ENCODE results near the gene OPA3. TPM values are rescaled to one million over a fixed set of nuclear protein-coding genes. Genes with fewer than 3 reads are reported as not detected.
A peak's percentile ranks its signal among the peaks of the same experiment; 100 is the strongest.

The OPA3 gene
- polyA plus RNA-seq, 1 donor (not counting 4 experiments of a cell fraction or from before 2014, with no cell fraction given): 11.9 TPM

- Histone ChIP-seq H3K9me3 (ENCODE audit: control insufficient read depth, low read depth, low read length) (peaks cover 1% of the 10 kb centered on the region), H4K20me1 (ENCODE audit: control insufficient read depth, extremely low read depth, insufficient read depth, low read length) (peaks cover under 1% of the 10 kb centered on the region), H2AFZ (ENCODE audit: control insufficient read depth, low read length) (no peak overlapping the region), H3K79me2 (ENCODE audit: control insufficient read depth, insufficient read depth, low read length) (no peaks in the 10 kb centered on the region), H3K27ac (ENCODE audit: control insufficient read depth, insufficient read depth, low read length) (no peak overlapping the region), H3K4me3 (ENCODE audit: control insufficient read depth in 2 of 3, extremely low read depth in 1 of 3, insufficient read depth in 2 of 3, low read depth in 1 of 3, low read length in 3 of 3) (no peak overlapping the region), H3K27me3 (ENCODE audit: control insufficient read depth, extremely low read depth, insufficient read depth, low read length) (no peaks in the 10 kb centered on the region), H3K9ac (ENCODE audit: control insufficient read depth, extremely low read depth, insufficient read depth, low read length) (no peak overlapping the region), H3K36me3 (ENCODE audit: control insufficient read depth in 2 of 2, extremely low read depth in 1 of 2, insufficient read depth in 2 of 2, low read length in 2 of 2) (peaks cover 34 to 41% of the 10 kb centered on the region in 2 experiments), H3K4me1 (ENCODE audit: control insufficient read depth, extremely low read depth, insufficient read depth, low read length) (peaks cover 29% of the 10 kb centered on the region), H3K9me1 (ENCODE audit: control insufficient read depth, extremely low read depth, insufficient read depth, low read length) (no peaks in the 10 kb centered on the region), H3K4me2 (ENCODE audit: control insufficient read depth, extremely low read depth, insufficient read depth, low read depth, low read length) (no peak overlapping the region)
- DNase-seq (ENCODE audit: low read depth, low spot score) (no peak), FAIRE-seq (peak; percentile 39)
- TF ChIP-seq CTCF (optimal IDR thresholded peaks at IDR 0.05 in 1 of 3, IDR thresholded peaks at IDR 0.05 in 1 of 3, conservative IDR thresholded peaks at IDR 0.05 in 1 of 3; ENCODE audit: extremely low read depth in 1 of 3, insufficient read depth in 2 of 3, low read length in 3 of 3) (no peak), EZH2 (IDR thresholded peaks at IDR 0.05; ENCODE audit: low read length) (no peak)
- dilution Hi-C loops (cut with MboI; ENCODE audit: extremely low pct_ligation_motif_present, low sequenced_read_pairs): no loop called here
These were observed 58.5 kb downstream of the OPA3 start for GRCh38 chr19:45526143-45526542.

GRCh38 chr19:45524575-45525129 lies 60.0 kb downstream of the OPA3 start:
- FAIRE-seq: no peak
- Histone ChIP-seq H3K4me2 (ENCODE audit: control insufficient read depth, extremely low read depth, insufficient read depth, low read depth, low read length) (no peak overlapping the region), H3K36me3 (ENCODE audit: control insufficient read depth in 2 of 2, extremely low read depth in 1 of 2, insufficient read depth in 2 of 2, low read length in 2 of 2) (peaks cover 40 to 47% of the 10 kb centered on the region in 2 experiments), H3K27ac (ENCODE audit: control insufficient read depth, insufficient read depth, low read length) (no peak overlapping the region), H3K4me3 (ENCODE audit: control insufficient read depth in 2 of 3, extremely low read depth in 1 of 3, insufficient read depth in 2 of 3, low read depth in 1 of 3, low read length in 3 of 3) (no peak overlapping the region), H4K20me1 (ENCODE audit: control insufficient read depth, extremely low read depth, insufficient read depth, low read length) (peaks cover 4% of the 10 kb centered on the region), H3K9me1 (ENCODE audit: control insufficient read depth, extremely low read depth, insufficient read depth, low read length) (no peaks in the 10 kb centered on the region), H2AFZ (ENCODE audit: control insufficient read depth, low read length) (no peak overlapping the region), H3K9ac (ENCODE audit: control insufficient read depth, extremely low read depth, insufficient read depth, low read length) (no peak overlapping the region), H3K9me3 (ENCODE audit: control insufficient read depth, low read depth, low read length) (no peaks in the 10 kb centered on the region), H3K4me1 (ENCODE audit: control insufficient read depth, extremely low read depth, insufficient read depth, low read length) (peaks cover 41% of the 10 kb centered on the region), H3K79me2 (ENCODE audit: control insufficient read depth, insufficient read depth, low read length) (no peaks in the 10 kb centered on the region), H3K27me3 (ENCODE audit: control insufficient read depth, extremely low read depth, insufficient read depth, low read length) (no peaks in the 10 kb centered on the region)
- TF ChIP-seq CTCF (optimal IDR thresholded peaks at IDR 0.05 in 1 of 3, IDR thresholded peaks at IDR 0.05 in 1 of 3, conservative IDR thresholded peaks at IDR 0.05 in 1 of 3; ENCODE audit: extremely low read depth in 1 of 3, insufficient read depth in 2 of 3, low read length in 3 of 3) (no peak), EZH2 (IDR thresholded peaks at IDR 0.05; ENCODE audit: low read length) (no peak)
- DNase-seq (ENCODE audit: low read depth, low spot score): no peak
- dilution Hi-C loops (cut with MboI; ENCODE audit: extremely low pct_ligation_motif_present, low sequenced_read_pairs): no loop called here

Measured in keratinocyte (primary cell).